Measurements from ENCODE around the gene CCDC51.

The CCDC51 gene

DNA sequence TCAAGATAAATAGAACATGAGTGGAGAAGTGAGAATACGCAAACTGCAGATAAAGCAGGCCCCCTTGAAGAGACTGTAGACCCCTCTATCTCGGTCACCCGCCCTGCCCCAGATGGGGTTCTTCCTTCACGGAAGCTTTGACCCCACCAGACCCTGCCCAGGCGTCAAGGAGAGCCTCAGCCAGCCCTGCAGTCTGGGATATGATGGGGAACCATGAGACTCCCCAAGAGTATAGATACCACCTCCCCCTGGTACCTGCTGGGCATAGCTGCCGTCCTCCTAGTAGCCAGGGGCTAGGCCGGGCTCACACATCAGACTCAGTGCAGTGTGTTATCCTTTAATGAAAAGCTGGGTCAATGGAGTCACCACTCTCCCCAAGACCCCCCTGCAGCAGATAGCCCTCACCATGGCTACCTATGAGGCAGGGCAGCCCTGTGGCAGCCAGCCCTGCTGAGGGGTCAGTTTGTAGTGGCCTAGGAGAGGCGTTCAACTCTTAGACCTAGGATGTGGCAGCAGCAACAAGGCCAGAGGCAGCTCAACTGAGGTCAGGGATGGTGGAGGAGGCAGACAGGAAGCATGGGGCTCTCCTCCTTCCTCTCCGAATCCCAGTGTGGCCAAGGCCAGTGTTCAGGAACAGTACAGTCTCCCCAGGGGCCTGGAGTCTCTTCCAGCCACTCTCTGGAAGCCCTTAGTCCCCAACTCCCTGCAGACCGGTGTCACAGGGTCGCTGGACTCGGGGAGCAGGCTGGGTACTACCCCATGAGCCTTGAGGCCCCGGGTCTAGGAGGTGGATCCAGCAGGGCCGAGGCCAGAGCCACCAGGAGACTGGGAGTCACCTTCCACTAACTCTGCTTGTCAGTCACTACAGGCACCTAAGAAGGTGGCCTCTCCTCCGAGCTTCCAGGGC is 36.1 kb downstream of the CCDC51 start:
- TF ChIP-seq GATA2 (IDR thresholded peaks at IDR 0.05; ENCODE audit: low read depth, low read length) (no peak), GATA3 (IDR thresholded peaks at IDR 0.05; ENCODE audit: low read depth, low read length) (no peak)

DNA sequence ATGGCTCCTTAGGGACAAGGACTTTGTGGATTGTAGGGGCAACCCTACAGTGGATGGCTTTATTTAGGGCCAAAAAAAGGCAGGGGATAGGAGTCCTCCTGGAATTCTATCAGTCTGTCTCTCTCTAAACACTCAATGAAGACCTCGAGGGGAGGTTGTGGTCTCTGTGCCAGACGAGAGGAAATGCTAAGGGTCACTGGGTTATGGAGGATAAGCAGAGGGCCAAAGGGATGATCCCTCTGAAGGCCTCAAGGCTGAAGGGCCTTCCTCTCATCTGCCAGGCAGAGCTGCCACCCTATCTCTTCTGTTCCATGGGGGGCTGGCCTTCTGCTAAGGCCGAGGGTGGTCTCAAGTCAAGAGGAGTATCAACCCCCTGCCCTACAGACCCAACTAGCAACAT is 37.0 kb downstream of the CCDC51 start:
- TF ChIP-seq GATA3 (IDR thresholded peaks at IDR 0.05; ENCODE audit: low read depth, low read length) = no peak
- TF ChIP-seq GATA2 (IDR thresholded peaks at IDR 0.05; ENCODE audit: low read depth, low read length) = no peak

DNA sequence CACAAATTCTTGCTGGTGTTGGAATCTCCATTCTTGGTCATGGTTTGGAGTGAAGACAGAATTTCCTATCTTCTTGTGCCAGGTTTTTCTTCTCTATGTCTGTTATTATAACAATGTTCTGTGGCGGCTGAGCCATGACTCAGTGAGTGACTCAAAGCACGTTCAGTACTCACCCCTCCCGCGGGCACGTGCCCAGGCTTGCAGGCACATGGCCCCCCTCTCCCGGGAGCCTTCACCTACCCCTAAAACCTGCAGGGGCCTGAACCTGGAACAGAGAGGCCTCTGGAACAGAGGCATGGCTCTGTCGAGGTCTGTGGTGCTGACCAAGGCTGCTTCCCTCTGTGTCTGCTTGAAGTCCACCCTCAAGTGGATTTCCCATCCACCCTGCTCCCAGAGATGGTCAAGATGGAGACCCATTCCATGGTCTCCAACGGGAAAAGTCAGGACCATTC is 37.6 kb downstream of the CCDC51 start:
- no peak for TF ChIP-seq GATA2 (IDR thresholded peaks at IDR 0.05; ENCODE audit: low read depth, low read length)
- no peak for TF ChIP-seq GATA3 (IDR thresholded peaks at IDR 0.05; ENCODE audit: low read depth, low read length)

DNA sequence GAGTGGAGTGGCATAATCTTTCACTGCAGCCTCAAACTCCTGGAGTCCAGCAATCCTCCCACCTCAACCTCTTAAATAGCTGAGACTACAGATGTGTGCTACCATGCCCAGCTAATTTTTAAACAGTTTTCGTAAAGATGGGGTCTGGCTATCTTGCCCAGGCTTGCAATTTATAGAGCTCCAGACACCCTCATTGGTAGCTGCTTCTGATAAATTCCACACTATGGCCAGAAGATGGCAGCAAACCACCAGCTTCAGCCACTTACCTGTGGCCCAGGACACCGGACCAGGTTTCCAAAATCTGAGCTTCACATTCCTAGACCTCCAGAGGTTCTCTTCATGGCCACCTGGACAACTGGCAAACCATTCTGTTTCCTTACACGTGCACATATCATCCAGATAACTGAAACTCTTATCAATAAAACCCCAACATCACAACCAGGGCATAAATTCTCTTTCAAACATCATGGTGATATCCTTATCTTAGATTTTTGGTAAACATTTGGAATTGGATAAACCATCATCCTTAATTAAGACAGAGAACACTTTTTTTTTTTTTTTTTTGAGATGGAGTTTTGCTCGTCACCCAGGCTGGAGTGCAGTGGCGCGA is 39.0 kb downstream of the CCDC51 start:
- TF ChIP-seq GATA3 (IDR thresholded peaks at IDR 0.05; ENCODE audit: low read depth, low read length) (no peak), GATA2 (IDR thresholded peaks at IDR 0.05; ENCODE audit: low read depth, low read length) (no peak)

DNA sequence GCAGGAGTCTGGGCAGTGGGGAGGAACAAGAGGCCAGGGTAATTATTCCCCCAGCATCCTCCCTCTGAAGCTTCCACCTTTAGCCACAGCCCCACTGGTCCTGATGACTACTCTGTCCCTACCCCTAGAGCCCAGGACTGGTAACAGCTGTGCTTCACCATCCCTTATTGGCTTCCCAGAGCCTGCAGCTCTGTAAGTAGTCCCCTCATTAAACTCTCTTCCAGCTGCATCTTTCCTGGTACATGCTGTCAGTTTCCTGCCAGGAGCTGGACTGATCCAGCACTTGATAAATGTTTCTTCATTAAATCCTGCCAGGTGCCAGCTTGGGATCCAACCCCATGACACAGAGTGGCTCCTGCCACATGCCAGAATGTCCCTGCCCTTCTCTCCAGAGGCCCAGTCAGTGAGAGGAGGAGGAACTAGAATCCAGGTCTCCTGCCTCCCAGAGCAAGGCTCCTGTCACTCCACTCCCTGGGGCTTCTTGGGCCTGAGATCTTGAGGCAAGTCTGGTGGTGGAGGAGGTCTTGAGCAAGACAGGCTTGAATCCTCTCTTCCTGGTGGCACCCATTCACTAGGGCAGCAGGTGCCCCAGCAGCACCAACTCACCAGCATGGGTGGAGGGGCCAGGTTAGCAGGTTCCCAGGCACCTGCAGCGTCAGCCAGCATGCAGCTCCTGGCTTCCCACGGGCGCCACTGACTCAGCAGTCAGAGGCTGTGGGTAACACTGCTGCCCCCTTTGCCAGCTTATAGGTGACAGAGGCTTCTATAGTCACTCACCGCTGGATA is 40.3 kb downstream of the CCDC51 start:
- no peak; the same call in 1 of the 2 replicates for TF ChIP-seq GATA2 (IDR thresholded peaks at IDR 0.05; ENCODE audit: low read depth, low read length)
- no peak for TF ChIP-seq GATA3 (IDR thresholded peaks at IDR 0.05; ENCODE audit: low read depth, low read length)

DNA sequence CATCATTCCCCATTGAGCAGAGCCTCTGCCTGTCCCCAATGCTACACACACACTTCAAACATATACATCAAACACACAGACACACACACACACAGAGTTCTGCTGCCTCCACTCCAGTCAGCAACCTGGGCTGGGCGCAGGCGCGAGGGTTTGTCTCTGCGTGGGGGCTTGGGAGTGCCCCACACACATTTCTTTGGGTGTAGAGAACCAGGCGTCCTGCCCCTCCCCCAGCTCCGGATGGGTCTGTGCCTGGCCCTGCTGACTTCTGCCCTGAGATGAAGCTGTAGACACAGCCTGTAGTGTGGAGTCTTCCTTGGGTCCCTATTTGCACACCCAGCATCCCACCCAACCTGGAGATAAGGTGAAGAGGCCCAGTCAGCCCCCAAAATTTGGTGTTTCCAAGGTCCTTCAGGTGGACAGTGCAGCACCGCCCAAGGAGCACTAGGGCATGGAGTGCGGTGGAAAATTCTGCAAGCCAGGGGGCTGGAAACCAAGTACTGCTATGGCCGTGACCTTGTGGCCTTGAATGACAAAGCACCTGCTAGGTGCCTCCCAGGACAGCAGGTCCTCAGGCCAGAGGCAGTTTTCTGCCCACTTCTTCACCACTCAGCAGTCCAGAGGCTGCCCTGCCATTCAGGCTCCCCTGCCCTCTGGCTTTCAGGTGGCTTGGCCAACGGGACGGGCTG is 41.1 kb downstream of the CCDC51 start:
- TF ChIP-seq GATA2 (IDR thresholded peaks at IDR 0.05; ENCODE audit: low read depth, low read length) (no peak), GATA3 (IDR thresholded peaks at IDR 0.05; ENCODE audit: low read depth, low read length) (no peak)

DNA sequence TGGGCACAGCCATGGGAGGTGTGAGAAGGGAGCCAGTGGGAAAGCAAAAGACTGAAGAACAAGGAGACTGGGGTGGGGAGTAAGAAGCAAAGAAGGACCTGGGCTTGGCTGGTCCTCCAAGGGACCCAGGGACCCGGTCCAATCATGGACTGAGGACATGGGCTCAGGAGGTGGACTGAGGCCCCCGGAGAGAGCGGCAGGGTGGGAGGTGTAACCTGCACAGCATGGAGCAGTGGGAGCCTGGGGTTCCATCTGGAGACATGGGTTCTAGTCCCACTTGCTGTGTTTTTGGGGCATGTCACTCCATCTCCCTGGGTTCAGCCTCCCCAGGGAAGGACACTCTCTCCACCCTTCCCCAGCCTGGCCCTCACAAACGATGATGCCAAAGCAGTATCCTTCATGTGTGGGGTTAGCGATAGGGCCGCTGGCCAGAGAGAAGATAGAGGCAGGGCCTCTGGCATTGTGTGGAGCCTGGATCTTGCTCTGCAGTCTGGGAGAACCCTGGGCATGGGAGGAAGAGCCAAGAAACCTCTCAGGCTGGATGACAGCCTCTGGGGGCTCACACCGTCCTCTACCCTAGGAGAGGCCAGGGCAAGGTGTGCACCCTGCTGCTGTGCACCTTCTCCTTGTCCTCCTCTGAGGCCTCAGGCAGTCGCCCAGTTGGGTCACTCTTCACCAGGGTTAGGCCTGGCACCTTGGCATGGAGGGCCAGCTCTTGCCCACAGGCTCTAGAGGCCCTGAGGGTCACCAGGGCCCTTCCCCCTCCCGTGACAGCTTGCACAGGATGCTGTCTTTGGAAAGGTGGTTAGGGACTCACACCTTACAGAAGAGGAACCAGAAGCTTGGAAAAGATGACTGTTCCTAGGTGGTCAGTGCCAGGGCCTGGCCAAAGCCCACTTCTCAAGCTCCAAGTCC is 41.9 kb downstream of the CCDC51 start:
- TF ChIP-seq GATA3 (IDR thresholded peaks at IDR 0.05; ENCODE audit: low read depth, low read length) (no peak), GATA2 (IDR thresholded peaks at IDR 0.05; ENCODE audit: low read depth, low read length) (no peak)

DNA sequence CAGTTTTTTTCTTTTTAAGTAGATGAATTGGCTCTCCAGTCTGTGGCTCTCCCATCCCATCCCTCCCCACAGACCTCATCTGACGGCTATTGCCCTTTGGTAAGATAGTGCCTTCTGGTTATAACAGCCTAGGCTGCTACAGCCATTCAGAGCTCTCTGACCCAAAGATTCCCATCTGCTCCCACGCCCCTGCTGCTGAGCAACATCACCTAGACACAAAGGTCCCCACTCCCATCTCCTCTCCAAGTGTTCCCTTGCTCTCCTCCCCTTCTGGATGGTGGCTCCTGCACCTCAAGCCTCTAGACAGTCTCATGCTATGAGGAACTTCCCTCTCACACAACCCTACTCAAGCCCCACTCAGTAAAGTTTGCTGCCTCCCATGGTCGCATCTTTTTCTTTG is 44.2 kb downstream of the CCDC51 start:
- TF ChIP-seq GATA2 (IDR thresholded peaks at IDR 0.05; ENCODE audit: low read depth, low read length) = no peak
- no peak for TF ChIP-seq GATA3 (IDR thresholded peaks at IDR 0.05; ENCODE audit: low read depth, low read length)

DNA sequence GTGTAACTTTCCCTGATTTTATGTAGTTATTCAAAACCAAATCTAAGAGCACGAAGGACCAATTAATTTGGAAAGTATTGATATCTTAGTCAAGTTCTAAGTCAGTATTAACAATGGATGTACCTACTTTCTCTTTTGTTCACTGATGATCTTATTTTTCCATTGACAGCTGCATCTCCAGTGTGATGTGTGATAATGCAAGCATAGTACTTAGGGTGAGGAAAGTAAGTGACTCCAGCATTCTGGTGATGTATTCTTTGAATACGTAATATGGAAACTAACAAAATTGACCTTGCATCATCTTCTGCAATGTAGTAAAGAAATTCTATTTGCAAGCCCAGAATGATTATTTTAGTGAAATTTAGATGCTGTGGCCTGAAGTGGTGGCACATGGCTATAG is 45.5 kb downstream of the CCDC51 start:
- no peak for TF ChIP-seq GATA3 (IDR thresholded peaks at IDR 0.05; ENCODE audit: low read depth, low read length)
- TF ChIP-seq GATA2 (IDR thresholded peaks at IDR 0.05; ENCODE audit: low read depth, low read length) = no peak

DNA sequence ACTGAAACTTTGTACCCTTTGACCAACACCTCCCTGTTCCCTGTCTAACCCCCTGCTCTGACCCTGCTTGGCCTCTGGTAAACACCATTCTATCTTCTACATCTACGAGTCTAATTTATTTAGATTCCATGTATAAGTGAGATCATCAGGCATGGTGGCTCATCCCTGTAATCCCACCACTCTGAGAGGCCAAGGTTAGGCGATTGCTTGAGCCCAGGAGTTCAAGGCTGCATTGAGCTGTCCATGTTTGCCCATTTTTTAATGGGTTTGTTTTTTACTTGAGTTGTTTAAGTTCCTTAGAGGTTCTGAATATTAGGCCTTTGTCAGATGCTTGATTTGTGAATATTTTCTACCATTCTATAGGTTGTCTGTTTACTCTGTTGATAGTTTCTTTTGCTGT is 51.0 kb downstream of the CCDC51 start:
- TF ChIP-seq GATA3 (IDR thresholded peaks at IDR 0.05; ENCODE audit: low read depth, low read length) = no peak
- no peak for TF ChIP-seq GATA2 (IDR thresholded peaks at IDR 0.05; ENCODE audit: low read depth, low read length)

DNA sequence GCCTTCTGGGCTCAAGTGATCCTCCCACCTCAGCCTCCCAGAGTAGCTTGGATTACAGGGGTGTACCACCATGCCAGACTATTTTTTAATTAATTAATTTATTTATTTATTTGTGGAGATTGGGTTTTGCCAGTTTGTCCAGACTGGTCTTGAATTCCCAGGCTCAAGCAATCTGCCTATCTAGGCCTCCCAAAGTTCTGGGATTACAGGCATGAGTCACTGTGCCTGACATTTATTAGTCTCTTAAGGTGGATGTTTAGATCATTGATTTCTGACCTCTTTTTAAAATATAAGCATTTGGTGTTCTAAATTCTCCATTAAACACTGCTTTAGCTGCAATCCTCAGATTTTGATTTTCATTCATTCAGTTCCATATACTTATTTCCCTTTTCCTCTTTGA is 52.3 kb downstream of the CCDC51 start:
- no peak for TF ChIP-seq GATA2 (IDR thresholded peaks at IDR 0.05; ENCODE audit: low read depth, low read length)
- no peak for TF ChIP-seq GATA3 (IDR thresholded peaks at IDR 0.05; ENCODE audit: low read depth, low read length)

All from SH-SY5Y (cell line).